ENCODE measurements around the gene FAM118A. TPM values are rescaled to one million over a fixed set of nuclear protein-coding genes. Genes with fewer than 3 reads are reported as not detected.

FAM118A gene
- total and polyA plus RNA-seq, 9 of the 15 experiments (the other 6 are each of a cell fraction or from before 2014, with no cell fraction given): 17.0 to 223 (median 59.4) TPM

GRCh38 chr22:45303181-45303580 lies 6.6 kb upstream of the FAM118A start (continued):
- TF ChIP-seq ZNF764 (CRISPR knock-in tag; IDR thresholded peaks at IDR 0.05; ENCODE audit: low read depth): no peak

GRCh38 chr22:45304971-45305370 lies 4.8 kb upstream of the FAM118A start:
- ATAC-seq: no peak
- Histone ChIP-seq H3K27me3 (ENCODE audit: control insufficient read depth in 2 of 2, insufficient read depth in 2 of 2, low read length in 2 of 2) (no peaks in the 10 kb centered on the region), H3K79me2 (ENCODE audit: control insufficient read depth, insufficient read depth, low read length) (peaks cover 2% of the 10 kb centered on the region), H3K9me3 (replicated peaks; ENCODE audit: control insufficient read depth, insufficient read depth, low read depth, low read length) (no peaks in the 10 kb centered on the region), H4K20me1 (replicated peaks; ENCODE audit: control insufficient read depth, insufficient read depth, low read length) (no peaks in the 10 kb centered on the region), H3K27ac (ENCODE audit: extremely low read depth, low read depth, low read length) (no peak overlapping the region), H3K9me1 (ENCODE audit: control insufficient read depth, insufficient read depth, low read length) (no peaks in the 10 kb centered on the region), H2AFZ (ENCODE audit: low read depth, low read length) (no peak overlapping the region), H3K36me3 (ENCODE audit: control insufficient read depth, insufficient read depth, low read length) (no peaks in the 10 kb centered on the region), H3K4me2 (ENCODE audit: insufficient read depth, low read length) (no peak overlapping the region), H3K9ac (ENCODE audit: insufficient read depth in 1 of 2, low read depth in 2 of 2, low read length in 2 of 2) (no peak overlapping the region), H3K4me3 (no peak overlapping the region), H3K4me1 (replicated peaks in 1 of 2; ENCODE audit: control insufficient read depth in 2 of 2, insufficient read depth in 2 of 2, low read length in 2 of 2) (peaks cover 8 to 11% of the 10 kb centered on the region in 2 experiments; a peak in 4 of 5 replicates)
- WGBS (ENCODE audit: insufficient coverage, low coverage, missing lambda C conversion rate): 14% methylated on average over 1 of the region's 6 CpGs
- FAIRE-seq: no peak
- CTCF ChIA-PET (ENCODE audit: low intra/inter-chr PET ratio): no interaction called here
- intact Hi-C loops (cut with micrococcal nuclease) (no loop called here), in situ Hi-C loops (cut with MboI) (no loop called here)
- POLR2A ChIA-PET: no interaction called here
- TF ChIP-seq HDAC2 (IDR thresholded peaks at IDR 0.05): no peak
- no peak for TF ChIP-seq PRPF4 (IDR thresholded peaks at IDR 0.05; ENCODE audit: insufficient read depth, low read depth, low read length, poor library complexity, severe bottlenecking)
- no peak for TF ChIP-seq STAT5A (IDR thresholded peaks at IDR 0.05; ENCODE audit: borderline replicate concordance, low read length)
- TF ChIP-seq ZNF239 (CRISPR knock-in tag; IDR thresholded peaks at IDR 0.05): no peak
- TF ChIP-seq ZNF197 (CRISPR knock-in tag; IDR thresholded peaks at IDR 0.05; ENCODE audit: low read depth): no peak
- TF ChIP-seq ZNF695 (CRISPR knock-in tag; IDR thresholded peaks at IDR 0.05): no peak
- no peak for TF ChIP-seq NFYB (IDR thresholded peaks at IDR 0.05; ENCODE audit: extremely low read depth, insufficient read length)
- no peak for TF ChIP-seq SAP30 (IDR thresholded peaks at IDR 0.05; ENCODE audit: borderline replicate concordance, insufficient read depth, low read depth, low read length, poor library complexity, severe bottlenecking)
- TF ChIP-seq TFAM (CRISPR knock-in tag; conservative IDR thresholded peaks at IDR 0.05): no peak
- no peak for DNase-seq (ENCODE audit: extremely low read depth in 1 of 4, low spot score in 3 of 4)
- BruUV-seq (replicated peaks): no TSS peak

All from K562 (cell line).